ENCODE results near the gene IFNA14.
"Not testable (repeated sequence)": the region's sequence is repeated elsewhere in the genome, so short reads cannot be mapped to it uniquely, and the experiment has no call there.

Gene IFNA14

DNA sequence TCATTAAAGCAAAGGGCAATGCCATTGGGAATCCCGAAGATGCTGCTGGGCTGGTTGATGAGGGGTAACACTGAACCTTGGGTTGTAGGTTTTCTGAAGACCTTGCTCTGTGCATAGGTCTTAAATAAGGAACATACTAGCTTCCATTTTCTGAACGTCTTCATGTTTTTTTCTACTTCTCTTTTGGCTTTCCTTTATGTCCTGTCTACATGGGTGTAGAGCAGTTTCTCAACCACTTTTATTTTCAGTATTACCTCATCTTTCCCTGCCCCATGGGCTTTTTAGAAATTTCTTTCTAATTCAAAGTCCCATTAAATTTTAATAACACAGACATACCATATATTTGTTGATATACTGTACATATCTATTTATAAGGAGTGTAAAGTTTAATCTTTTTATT is at the start of gene IFNA14:
Gene IFNA14, minus strand, starts transcription at position 95 of the 400 bp plus-strand sequence. Its CDS starts 70 bp downstream, at position 25.
- DNase-seq, result no peak

DNA sequence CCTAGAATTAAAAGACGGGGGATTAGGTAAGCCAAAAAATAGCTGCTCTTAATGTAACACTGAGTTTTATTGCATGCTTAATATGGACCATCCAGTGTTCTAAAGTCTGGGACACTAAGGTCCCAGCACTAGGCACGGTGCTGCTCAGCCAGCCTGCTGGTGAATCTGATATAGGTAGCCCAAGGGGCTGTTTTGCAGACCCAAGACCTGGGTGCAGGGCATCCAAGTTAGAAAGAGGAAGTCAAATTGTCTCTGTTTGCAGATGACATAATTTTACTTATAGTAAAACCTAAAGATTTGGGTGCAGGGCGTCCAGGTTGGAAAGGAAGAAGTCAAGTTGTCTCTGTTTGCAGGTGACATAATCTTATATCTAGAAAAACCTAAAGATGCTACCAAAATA is 47.5 kb upstream of the IFNA14 start:
- DNase-seq, result no peak

DNA sequence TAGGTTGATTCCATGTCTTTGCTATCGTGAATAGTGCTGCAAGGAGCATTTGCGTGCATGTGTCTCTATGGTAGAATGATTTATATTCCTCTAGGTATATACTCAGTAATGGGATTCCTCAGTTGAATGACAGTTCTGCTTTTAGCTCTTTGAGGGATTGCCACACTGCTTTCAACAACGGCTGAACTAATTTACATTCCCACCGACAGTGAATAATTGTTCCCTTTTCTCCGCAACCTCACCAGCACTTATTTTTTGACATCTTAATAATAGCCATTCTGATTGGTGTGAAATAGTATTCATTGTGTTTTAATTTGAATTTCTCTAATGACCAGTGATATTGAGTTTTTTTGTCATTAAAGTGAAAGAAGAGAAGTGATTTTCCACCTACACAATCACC is 46.9 kb upstream of the IFNA14 start:
- DNase-seq, result no peak

DNA sequence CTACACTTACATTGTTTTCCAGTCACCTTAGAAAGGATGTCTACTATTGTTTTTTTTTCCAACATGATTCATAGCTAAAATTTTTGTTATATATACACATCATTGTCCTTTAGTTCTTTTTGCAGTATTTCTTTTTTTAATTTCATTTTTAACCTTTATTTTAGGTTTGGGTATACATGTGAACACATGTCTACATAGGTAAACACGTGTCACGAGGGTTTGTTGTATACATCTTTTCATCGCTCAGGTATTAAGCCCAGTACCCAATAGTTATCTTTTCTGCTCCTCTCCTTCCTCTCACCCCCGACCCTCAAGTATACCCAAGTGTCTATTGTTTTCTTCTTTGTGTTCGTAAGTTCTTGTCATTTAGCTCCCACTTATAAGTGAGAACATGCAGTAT is 46.3 kb upstream of the IFNA14 start:
- no peak for DNase-seq

DNA sequence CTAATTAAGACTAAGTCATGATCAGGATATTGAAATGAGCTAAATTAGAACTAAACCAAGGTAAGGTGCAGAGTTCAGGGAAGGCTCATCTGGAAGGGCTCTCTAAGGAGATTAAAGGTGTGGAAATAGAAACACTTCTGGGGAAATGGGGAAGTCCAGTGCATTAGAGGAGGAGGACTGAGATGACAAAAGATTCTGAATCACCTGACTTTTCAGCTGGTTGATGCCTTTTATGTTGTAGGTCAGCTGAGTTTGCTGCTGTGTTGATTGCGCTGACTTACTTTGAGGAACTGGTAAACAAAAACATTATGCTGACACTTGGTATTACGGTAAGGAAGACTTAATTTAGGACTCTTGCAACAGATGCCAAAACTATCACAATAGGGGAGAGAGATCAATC is 41.5 kb upstream of the IFNA14 start:
- no peak for DNase-seq

DNA sequence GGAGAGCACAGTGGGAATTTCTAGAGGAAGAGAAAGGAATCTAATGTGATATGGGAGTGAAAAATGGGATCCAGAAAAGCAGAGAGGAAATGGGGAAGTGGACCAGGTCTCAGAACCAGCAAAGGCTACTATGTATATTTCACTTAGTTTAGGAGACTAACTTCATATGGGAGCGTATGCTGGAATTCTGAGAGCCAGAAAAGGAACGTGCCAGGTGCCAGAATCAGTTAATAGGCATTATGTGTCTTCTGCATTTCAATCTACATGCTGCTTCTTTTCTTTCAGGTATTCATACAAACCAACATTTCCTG is 28.5 kb upstream of the IFNA14 start:
- DNase-seq, result no peak

DNA sequence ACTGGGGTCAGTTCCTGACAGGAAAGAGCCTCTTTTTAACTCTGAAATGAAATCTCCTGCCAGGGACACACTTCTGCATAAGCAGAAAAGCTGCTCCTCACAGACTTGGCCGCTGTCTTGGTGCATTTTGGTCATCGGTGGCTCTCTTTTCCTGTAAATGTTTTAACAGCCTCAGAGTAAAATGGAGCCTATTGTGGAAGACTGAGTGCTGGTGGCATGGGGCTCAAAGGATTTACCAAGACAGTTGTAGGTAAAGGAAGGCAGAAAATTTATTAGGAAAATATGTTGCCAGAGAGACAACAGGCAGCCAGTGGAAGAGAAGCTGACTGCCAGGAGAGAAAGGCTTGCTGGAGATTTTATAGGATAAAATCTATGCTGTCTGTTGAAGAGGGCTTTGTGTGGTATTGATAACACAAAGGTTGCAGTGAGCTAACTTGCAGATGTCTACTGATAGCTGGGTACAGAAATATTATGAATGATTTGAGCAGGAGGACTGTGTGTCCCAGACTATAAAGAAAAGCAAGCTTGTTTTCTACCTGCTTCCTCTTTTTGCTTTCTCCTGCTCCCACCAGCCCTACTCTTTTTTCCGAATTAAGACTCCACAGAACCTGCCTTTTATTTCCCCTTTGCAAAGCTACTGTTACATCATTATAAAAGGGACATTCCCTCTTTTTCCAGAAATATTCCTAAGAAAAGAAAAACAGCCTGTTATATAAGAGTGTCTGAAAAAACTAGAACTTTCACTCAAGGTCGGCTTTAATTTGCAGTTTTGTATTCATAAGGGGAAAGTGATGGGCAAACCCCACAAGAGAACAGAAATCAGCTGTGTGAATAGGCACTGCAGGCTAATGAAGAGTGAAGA is 27.9 kb upstream of the IFNA14 start:
- DNase-seq, result no peak

DNA sequence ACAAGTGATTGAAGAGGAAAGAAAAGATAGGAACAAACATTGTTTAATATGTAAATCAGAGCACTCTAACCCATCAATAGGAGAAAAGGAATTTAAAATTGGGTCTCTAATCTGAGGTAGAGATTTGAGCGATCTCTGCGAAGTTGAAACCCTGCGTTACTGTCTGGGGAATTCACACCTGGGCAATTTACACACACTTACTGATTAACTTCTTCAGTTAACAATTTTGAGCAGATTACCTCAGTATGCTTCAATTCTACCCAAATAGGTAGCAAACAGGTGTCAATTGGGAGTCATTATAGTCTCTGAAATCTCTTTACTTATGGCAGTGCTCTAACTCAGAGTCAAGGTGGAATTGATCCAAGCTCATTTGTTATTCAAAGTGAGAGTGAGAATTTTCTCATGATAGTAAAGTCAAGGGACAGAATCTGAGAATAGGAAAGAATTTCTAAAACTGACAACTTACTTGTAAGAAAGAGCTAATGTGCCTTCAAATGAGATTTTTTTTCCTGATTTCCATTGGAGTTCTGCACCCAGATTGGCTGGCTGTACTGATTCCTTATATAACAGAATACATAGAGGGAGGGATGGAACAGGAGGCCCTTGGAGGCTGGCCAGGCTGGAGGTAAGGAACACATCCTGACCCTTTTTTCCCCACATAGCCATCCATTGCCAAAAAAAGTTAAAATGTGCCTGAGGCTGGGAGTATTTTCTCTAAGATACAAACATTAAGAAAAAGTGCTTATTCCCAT is 27.1 kb upstream of the IFNA14 start:
- no peak for DNase-seq

DNA sequence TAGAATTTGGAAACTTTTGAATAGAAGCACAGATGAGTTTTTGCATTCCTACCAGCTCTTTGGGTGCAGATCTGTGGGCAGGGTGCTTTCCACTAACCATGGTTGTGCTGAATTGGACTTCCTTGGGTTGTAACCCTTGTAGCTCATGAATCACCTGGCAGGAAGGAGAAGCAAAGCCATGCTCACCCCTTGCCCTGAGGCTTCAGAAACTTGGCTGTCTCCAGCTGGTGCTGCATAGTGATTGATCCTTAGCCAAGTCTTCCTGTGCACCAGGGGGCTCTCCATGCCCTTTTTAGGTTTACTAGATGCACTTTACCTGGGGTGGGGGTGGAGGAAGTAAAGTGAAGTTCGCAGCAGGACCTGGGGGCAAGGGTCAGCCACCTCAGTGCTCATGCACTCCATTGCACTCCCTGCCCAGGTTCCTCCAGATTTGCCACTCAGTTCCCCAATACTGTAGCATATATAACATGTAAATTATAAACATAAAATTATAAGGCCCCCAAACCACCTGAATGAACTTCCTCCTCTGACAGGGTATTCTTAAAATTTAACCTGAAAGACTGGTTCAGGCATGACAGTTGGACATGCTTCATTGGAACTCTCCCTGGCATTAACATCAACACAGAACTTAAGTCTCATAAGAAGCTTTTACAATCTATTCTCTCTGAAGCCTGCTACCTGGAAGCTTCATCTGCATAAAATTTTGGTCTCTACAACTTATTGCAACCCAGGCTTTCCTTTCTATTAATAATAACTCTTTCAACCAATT is 25.8 kb upstream of the IFNA14 start:
- DNase-seq, result no peak

DNA sequence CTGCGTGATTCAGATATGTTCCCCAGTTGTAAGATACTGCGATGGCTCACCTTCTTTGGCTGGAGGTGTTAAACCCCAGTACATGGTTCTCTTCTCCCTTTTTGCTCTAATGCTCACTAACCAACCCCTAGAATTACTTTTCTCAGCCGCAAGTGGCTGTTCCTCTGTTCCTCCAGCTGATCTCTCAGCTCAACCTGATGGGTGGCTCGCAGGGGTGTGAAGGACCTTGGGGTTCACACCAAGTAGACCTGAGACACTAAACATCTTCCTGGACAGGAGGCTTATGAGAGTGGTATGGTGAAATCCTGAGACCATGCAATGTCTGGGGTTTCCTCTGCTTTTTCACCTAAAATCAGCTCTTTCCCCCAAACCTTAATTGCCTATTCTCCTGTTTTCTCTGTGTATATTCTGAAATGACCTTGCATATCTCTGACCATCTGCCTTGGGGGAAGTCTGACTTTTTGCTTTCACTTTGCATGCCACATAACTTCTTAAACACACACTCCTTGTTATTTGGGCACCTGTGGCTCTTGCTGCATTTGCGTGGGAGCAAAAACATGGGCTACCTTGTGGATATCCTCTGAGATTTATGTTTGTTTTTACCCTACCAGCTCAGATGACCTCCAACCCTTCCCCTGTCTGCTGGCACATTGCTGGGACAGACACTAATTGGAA is 15.9 kb upstream of the IFNA14 start:
- no peak for DNase-seq

DNA sequence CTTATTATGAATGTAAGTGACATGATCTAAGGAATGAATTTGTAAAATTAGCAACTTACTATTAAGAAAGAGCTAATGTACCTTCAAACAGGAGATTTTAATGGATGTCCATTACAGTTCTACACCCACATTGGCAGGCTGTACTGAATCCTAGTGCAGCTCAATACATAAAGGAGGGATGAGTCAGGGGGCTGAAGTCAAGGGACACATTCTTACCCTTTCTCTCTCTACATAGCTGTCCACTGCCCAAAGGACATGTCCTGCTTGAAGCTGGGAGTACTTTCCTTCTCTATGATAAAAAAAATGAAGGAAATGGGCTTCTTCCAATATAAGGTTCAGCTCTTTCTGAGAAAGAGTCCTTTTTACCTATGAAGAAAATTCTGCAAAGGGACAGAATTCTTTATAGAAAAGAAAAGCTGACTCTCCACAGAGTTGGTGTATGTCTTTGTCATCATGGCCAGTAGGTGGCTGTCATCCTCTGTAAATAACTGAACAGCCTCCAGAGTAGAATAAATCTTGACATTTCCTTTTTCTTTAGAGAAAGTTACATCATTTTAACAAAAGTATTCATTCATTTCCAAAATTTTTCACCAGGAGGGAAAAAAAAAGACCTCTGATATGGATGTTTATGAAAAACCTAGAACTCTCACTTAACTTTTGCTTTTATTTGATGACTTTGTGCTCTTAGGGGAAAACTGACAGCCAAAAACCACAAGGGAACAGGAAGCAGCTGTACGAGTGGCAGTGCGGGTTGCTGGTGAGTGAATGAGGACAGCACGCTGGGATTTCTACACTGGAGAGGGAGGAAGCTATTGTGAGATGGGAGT is 13.1 kb upstream of the IFNA14 start:
- no peak for DNase-seq

DNA sequence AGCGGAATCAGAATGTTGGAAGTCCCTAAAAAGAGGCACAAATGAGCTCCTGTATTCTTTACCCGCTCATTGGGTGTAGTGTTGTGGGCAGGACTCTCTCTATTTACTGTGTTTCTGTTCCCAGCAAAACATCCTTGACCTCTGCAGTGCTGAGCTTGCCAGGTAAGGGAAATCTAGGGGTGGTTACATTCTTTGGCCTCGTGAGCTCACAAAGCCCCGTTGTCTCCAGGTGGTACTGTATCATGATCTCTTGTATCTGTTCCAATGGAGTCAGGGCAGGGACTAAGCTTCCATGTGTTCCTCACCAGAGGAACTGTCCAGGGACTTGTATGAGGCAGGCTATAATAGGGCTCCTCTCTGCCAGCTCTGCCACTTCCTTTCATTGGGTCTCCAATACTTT is 11.8 kb upstream of the IFNA14 start:
- no peak for DNase-seq

DNA sequence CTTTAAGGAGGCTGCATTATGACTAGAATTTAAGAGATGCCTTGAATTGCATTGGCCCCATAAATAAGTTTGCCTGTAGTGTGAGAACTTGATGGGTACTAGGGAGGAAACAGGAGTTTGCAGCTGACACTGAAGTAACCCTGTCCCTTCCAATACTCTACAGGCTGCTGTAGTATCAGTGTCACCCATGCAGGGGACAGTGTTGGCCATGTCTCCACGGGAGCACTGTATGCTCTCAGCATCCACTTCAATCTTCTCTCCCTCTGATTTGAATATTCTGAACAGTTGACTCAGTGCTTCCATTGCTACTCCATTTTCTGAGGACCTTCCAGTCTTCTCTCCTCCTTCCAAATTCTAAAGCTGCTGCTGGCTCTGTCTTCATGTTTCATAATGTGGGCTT is 11.4 kb upstream of the IFNA14 start:
- no peak for DNase-seq

DNA sequence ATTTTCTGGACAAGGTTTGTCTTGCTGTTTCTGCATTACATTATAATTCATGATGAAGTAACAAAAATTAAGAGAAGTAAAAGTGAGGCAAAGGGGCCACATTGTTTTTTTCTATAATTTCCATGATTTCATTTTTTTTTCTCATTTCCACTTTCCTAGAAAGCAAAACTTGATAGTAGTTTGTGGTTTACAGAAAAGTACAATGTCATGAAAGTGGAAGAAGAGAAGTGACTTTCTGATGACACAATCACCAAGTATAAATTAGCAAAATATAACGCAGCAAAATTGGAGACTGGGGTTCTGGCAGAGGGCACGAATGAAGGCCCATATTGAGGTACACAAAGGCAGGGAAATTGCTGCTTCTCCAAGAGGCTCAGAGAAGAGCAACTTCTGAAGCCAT is 5.0 kb upstream of the IFNA14 start:
- no peak for DNase-seq

DNA sequence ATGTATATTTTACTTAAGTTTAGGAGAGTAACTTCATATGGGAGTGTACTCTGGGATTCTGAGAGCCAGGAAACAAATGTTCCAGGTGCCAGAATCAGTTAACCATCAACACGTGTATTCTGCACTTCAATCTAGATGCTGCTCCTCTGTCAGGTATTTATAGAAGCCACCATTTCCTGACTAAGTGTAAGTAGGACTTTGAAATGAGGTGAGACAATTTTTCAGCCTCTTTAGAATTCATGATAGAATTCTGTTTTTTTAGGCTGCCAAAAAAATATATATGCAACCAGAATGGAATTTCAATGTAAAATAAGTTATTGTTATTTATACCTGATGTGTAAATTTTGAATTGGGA is 3.5 kb downstream of the IFNA14 start:
- not testable (repeated sequence) for DNase-seq

DNA sequence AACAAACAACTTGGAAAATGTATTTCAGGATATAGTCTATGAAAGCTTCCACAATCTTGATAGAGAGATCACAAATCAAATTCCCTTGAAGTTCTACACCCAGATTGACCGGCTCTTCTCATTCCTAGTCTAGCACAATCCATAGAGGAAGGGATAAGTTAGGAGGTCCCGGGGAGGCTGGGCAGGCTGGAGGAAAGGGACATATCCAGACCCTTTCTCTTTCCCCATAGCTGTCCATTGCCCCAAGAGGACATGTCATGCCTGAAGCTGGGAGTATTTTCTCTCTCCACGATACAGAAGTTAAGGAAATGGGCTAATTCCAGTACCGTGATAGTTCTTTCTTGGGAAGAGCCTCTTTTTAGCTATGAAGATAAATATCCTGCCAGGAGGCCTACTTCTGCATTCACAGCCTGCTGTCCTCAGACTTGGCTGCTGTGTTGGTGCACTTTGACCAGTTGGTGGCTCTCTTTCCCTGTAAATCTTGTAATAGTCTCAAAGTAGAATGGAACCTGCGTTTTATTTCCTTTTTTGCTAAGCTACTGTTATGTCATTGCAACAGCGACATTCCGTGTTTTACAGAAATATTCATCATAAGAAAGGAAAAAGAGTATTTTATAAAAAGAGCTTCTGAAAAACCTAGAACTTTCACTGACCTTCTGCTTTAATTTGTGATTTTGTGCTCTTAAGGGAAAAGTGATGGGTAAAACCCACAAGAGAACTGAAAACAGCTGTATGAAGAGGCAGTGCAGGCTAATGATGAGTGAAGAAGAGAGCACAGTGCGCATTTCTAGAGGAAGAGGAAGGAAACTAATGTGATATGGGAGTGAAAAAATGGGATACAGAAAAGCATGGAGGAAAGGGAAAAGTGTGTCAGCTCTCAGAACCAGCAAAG is 4.1 kb downstream of the IFNA14 start:
- DNase-seq, result not testable (repeated sequence)

DNA sequence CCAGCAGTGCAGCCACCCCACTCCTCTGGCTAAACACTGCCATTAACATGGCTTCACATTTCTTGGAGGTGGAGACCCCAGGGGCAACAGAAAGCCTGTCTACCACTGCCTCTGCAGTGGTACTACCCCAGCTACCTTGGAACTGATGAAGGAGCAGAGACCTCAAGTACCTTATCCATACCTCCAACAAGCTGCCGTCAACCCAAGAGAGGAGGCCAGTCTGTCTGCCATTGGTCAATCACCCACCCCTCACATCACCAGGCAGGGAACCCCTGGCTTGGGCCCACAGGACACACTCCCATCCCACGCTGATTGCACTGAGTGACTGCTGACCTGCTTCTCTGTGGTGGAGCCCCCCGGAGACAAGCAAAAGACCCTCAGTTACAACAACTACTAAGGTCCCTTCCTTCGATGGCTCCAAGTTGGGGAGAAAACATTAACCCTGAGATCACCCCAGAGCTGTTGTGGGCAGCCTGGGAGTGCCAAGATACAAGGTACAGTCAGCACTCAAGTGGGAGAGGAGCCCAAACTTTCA is 5.6 kb downstream of the IFNA14 start:
- DNase-seq, result no peak

DNA sequence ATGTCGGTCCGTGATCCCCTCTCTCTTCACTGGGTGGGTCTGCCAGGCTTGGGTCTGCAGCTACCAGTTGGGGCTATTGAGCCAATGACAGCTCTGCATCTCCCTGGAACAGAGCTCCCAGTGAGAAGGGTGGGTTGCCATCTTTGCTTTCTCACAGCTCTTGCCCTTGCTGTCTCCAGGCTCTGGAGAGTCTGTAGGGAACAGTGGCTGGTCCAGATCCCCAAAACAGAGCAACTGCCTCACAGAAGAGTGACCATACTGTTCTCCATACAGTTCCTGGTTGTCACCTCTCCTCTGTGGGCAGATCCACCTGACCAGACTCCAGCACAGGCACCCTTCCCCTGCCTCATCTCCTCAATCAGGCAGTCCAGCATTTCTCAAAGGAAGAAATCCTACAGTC is 6.5 kb downstream of the IFNA14 start:
- DNase-seq, result no peak

DNA sequence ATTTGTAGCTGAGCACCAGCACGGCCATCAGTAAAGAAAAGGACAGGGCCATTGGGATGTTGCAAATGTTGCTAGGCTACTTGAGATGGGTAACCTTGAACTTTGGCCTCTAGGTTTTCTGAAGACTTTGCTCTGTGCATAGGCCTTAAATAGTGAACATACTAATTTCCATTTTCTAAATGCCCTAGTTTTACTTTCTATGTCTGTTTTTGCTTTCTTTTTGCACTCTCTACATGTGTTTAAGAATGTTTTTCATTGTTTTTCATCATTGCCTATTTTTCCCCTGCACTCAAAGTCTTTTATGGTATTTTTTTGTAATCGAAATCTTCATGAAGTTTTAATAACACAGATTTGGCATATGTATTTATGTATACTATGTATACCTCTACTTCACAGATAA is 11.7 kb downstream of the IFNA14 start, which contains the start of gene IFNA17:
Gene IFNA17, minus strand, starts transcription at position 101 of the 400 bp plus-strand sequence. Its CDS starts 49 bp downstream, at position 52.
- no peak for DNase-seq

DNA sequence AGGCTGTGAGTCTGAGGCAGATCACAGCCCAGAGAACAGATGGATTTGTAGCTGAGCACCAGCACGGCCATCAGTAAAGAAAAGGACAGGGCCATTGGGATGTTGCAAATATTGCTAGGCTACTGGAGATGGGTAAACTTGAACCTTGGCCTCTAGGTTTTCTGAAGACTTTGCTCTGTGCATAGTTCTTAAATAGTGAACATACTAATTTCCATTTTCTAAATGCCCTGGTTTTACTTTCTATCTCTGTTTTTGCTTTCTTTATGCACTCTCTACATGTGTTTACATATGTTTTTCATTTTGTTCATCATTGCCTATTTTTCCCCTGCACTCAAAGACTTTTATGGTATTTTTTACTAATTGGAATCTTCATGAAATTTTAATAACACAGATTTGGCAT is 22.6 kb downstream of the IFNA14 start, which contains the start of gene IFNA16:
Gene IFNA16, minus strand, starts transcription at position 101 of the 400 bp plus-strand sequence. Its CDS starts 6 bp downstream, at position 95.
- not testable (repeated sequence) for DNase-seq
